HEK293 (cell line): ENCODE results near the gene CLGN.
A peak's percentile ranks its signal among the peaks of the same experiment; 100 is the strongest.
"Not testable (repeated sequence)": the region's sequence is repeated elsewhere in the genome, so short reads cannot be mapped to it uniquely, and the experiment has no call there.

ENCODE experiments used
- CTCF ChIA-PET: fragments of 350-600 bp; formaldehyde crosslinking; extraction: SDS; loops from one replicate; lab custom pipeline; 2021; ENCODE audit warnings: antibody characterized with exemption; lab: Yijun Ruan, JAX
- POLR2A ChIA-PET: fragments of 300-600 bp; formaldehyde crosslinking; extraction: SDS; loops from one replicate; lab custom pipeline; 2020; ENCODE audit warnings: antibody characterized with exemption, inconsistent platforms; lab: Yijun Ruan, JAX
- H3K27ac ChIP-seq: fragments of 200-500 bp; sonication (Bioruptor generic); 2 replicates; pipeline ENCODE4 v1.5.1; 2014; ENCODE audit warnings: low read depth, low read length, control low read depth, inconsistent platforms; ENCODE audit errors: extremely low read depth
- H3K36me3 ChIP-seq, 2 experiments: fragments of 200-500 bp in 1 of 2; sonication (Bioruptor generic) in 1 of 2; 1 replicate in 1 of 2; 2 replicates in 1 of 2; pipeline ENCODE4 v1.5.1; 2014 to 2017; ENCODE audit warnings: inconsistent platforms in 2 of 2, low read length in 2 of 2; ENCODE audit not compliant: control insufficient read depth in 2 of 2, insufficient read depth in 1 of 2
- H3K4me1 ChIP-seq: fragments of 200-500 bp; sonication (Bioruptor generic); 2 replicates; pipeline ENCODE4 v1.5.1; 2014; ENCODE audit warnings: mild to moderate bottlenecking, low read length, inconsistent platforms; ENCODE audit not compliant: control insufficient read depth, insufficient read depth
- H3K4me3 ChIP-seq: 2 replicates; pipeline ENCODE4 v1.5.1; 2011; ENCODE audit warnings: low read depth, mild to moderate bottlenecking, control low read depth, low read length, moderate library complexity
- H3K9me3 ChIP-seq: fragments of 200-500 bp; sonication (Bioruptor generic); 2 replicates; pipeline ENCODE4 v1.5.1; 2014; ENCODE audit warnings: low read depth, low read length, inconsistent platforms; ENCODE audit not compliant: control insufficient read depth, insufficient read depth
- HOXD13 ChIP-seq: sonication (generic); formaldehyde crosslinking; IDR thresholded peaks from 2 replicates; pipeline ENCODE4 v1.8.0; 2022; ENCODE audit warnings: missing genetic modification reagents, borderline replicate concordance
- MZF1 ChIP-seq: fragments of 450-650 bp; formaldehyde crosslinking; IDR thresholded peaks from 2 replicates; pipeline ENCODE4 v1.5.1; 2017; ENCODE audit warnings: missing biosample characterization, missing genetic modification characterization, borderline replicate concordance
- SALL2 ChIP-seq: fragments of 450-650 bp; formaldehyde crosslinking; IDR thresholded peaks from 2 replicates; pipeline ENCODE4 v1.5.0; 2017; ENCODE audit warnings: missing biosample characterization, mild to moderate bottlenecking, missing genetic modification characterization, borderline replicate concordance
- SETDB1 ChIP-seq: IDR thresholded peaks from one replicate; pipeline ENCODE4 v1.6.1; 2017; ENCODE audit warnings: mild to moderate bottlenecking, low read length, moderate library complexity, mixed read lengths; ENCODE audit not compliant: insufficient read length
- ZNF146 ChIP-seq: fragments of 450-650 bp; formaldehyde crosslinking; IDR thresholded peaks from 2 replicates; pipeline ENCODE4 v1.5.1; 2016; ENCODE audit warnings: missing biosample characterization, missing genetic modification characterization
- ZNF221 ChIP-seq: fragments of 450-650 bp; formaldehyde crosslinking; IDR thresholded peaks from 2 replicates; pipeline ENCODE4 v1.5.1; 2017; ENCODE audit warnings: missing biosample characterization, missing genetic modification characterization, borderline replicate concordance
- ZNF239 ChIP-seq: fragments of 450-650 bp; formaldehyde crosslinking; IDR thresholded peaks from 2 replicates; pipeline ENCODE4 v1.5.1; 2016; ENCODE audit warnings: missing biosample characterization, missing genetic modification characterization
- ZNF292 ChIP-seq: fragments of 450-650 bp; formaldehyde crosslinking; IDR thresholded peaks from 2 replicates; pipeline ENCODE4 v1.5.1; 2016; ENCODE audit warnings: low read depth, missing biosample characterization, missing genetic modification characterization, borderline replicate concordance
- ZNF335 ChIP-seq: fragments of 450-650 bp; formaldehyde crosslinking; conservative IDR thresholded peaks from 2 replicates; pipeline ENCODE4 v1.5.1; 2016; ENCODE audit warnings: missing biosample characterization, missing genetic modification characterization
- ZNF423 ChIP-seq: fragments of 450-650 bp; formaldehyde crosslinking; IDR thresholded peaks from 2 replicates; pipeline ENCODE4 v1.5.1; 2016; ENCODE audit warnings: missing biosample characterization, missing genetic modification characterization
- ZNF544 ChIP-seq: fragments of 450-650 bp; formaldehyde crosslinking; IDR thresholded peaks from 2 replicates; pipeline ENCODE4 v1.5.0; 2017; ENCODE audit warnings: missing biosample characterization, missing genetic modification characterization
- TF ChIP-seq, protein P1 (sequence below): fragments of 450-650 bp; formaldehyde crosslinking; IDR thresholded peaks from 2 replicates; pipeline ENCODE4 v1.5.1; 2017; ENCODE audit warnings: missing biosample characterization, missing genetic modification characterization
- TF ChIP-seq, protein P2 (sequence below): fragments of 450-650 bp; formaldehyde crosslinking; IDR thresholded peaks from 2 replicates; pipeline ENCODE4 v1.5.1; 2016; ENCODE audit warnings: missing biosample characterization, missing genetic modification characterization
- TF ChIP-seq, protein P3 (sequence below): fragments of 450-650 bp; formaldehyde crosslinking; IDR thresholded peaks from 2 replicates; pipeline ENCODE4 v1.5.1; 2016; ENCODE audit warnings: missing biosample characterization, missing genetic modification characterization
- TF ChIP-seq, protein P4 (sequence below): IDR thresholded peaks from 2 replicates; pipeline ENCODE4 v1.6.1; 2011; ENCODE audit warnings: mild to moderate bottlenecking, low read depth, low read length, borderline replicate concordance
- TF ChIP-seq, protein P5 (sequence below): fragments of 450-650 bp; formaldehyde crosslinking; IDR thresholded peaks from 2 replicates; pipeline ENCODE4 v1.5.1; 2016; ENCODE audit warnings: missing biosample characterization, missing genetic modification characterization, borderline replicate concordance

Gene CLGN

DNA sequence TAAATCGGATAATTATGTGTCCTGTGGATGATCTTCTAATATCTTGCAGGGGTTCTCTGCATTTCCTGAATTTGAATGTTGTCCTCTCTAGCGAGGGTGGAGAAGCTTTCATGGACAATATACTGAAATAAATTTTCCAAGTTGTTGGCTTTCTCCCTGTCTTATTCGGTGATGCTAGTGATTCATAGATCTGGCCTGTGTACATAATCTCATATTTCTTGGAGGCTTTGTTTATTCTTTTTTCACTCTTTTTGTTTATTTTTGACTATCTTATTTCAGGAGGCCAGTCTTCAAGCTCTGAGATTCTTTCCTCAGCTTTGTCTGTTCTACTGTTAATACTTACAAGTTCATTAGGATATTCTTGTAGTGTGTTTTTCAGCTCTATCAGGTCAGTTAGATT lies 20.7 kb upstream of the CLGN start (continued):
- TF ChIP-seq, protein P1, sequence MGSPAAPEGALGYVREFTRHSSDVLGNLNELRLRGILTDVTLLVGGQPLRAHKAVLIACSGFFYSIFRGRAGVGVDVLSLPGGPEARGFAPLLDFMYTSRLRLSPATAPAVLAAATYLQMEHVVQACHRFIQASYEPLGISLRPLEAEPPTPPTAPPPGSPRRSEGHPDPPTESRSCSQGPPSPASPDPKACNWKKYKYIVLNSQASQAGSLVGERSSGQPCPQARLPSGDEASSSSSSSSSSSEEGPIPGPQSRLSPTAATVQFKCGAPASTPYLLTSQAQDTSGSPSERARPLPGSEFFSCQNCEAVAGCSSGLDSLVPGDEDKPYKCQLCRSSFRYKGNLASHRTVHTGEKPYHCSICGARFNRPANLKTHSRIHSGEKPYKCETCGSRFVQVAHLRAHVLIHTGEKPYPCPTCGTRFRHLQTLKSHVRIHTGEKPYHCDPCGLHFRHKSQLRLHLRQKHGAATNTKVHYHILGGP (tag by site-specific recombination) = no peak
- no peak for TF ChIP-seq MZF1 (tag by site-specific recombination)

DNA sequence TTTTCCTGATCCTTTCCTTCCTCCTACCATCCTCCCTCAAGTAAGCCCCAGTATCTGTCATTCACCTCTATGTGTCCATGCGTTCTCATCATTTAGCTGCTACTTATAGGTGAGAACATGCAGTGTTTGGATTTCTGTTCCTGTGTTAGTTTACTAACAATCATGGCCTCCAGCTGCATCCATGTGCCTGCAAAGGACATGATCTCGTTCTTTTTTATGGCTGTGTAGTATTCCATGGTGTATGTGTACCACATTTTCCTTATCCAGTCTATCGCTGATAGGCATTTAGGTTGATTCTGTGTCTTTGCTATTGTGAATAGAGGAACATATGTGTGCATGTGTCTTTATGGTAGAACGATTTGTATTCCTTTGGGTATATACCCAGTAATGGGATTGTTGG lies 16.9 kb upstream of the CLGN start:
- H3K27ac ChIP-seq, H3K9me3 ChIP-seq, CTCF ChIA-PET, H3K36me3 ChIP-seq, H3K4me3 ChIP-seq, POLR2A ChIA-PET, H3K4me1 ChIP-seq: not testable (repeated sequence)
- TF ChIP-seq, protein P2, sequence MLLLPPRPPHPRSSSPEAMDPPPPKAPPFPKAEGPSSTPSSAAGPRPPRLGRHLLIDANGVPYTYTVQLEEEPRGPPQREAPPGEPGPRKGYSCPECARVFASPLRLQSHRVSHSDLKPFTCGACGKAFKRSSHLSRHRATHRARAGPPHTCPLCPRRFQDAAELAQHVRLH (tag by site-specific recombination) = 0 out of 2 replicates have a peak, but pooled peaks have one; percentile 43
- peak; percentile 77 for TF ChIP-seq ZNF146

DNA sequence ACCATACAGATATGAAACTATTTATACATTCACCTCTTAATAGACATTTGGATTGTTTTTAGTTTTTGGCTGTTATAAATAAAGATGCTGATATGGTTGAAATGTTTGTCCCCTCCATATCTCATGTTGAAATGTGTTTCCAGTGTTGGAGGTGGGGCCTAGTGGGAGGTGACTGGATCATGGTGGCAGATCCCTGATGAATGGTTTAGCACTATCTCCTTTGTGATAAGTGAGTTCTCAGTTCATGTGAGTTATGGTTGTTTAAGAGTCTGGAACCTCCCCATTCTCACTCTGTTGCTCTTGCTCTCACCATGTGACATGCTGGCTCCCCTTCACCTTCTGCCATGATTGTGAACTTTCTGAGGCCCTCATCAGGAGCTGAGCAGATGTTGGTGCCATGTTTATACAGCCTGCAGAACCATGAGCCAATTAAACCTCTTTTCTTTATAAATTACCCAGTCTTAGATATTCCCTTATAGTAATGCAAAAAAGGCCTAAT lies 12.2 kb upstream of the CLGN start:
- H3K4me3 ChIP-seq = no peak overlapping the region
- H3K9me3 ChIP-seq = no peaks in the 10 kb centered on the region
- no peaks in the 10 kb centered on the region for H3K4me1 ChIP-seq
- H3K27ac ChIP-seq = no peak overlapping the region
- no peaks in the 10 kb centered on the region for H3K36me3 ChIP-seq
- ChIA-PET POLR2A (no interaction called here), CTCF (interaction anchor here (1.3 kb wide), 1 partner anchor 12 kb away, joined by 4 read pairs; no protein-coding TSS in a partner anchor)
- TF ChIP-seq SETDB1 = no peak
- TF ChIP-seq, protein P3, sequence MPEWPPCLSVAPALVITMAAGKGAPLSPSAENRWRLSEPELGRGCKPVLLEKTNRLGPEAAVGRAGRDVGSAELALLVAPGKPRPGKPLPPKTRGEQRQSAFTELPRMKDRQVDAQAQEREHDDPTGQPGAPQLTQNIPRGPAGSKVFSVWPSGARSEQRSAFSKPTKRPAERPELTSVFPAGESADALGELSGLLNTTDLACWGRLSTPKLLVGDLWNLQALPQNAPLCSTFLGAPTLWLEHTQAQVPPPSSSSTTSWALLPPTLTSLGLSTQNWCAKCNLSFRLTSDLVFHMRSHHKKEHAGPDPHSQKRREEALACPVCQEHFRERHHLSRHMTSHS (tag by site-specific recombination) = no peak
- no peak for TF ChIP-seq ZNF239 (tag by site-specific recombination)
- TF ChIP-seq, protein P4, sequence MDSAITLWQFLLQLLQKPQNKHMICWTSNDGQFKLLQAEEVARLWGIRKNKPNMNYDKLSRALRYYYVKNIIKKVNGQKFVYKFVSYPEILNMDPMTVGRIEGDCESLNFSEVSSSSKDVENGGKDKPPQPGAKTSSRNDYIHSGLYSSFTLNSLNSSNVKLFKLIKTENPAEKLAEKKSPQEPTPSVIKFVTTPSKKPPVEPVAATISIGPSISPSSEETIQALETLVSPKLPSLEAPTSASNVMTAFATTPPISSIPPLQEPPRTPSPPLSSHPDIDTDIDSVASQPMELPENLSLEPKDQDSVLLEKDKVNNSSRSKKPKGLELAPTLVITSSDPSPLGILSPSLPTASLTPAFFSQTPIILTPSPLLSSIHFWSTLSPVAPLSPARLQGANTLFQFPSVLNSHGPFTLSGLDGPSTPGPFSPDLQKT = no peak
- no peak for TF ChIP-seq ZNF544 (tag by site-specific recombination)
- no peak for TF ChIP-seq ZNF221 (tag by site-specific recombination)
- TF ChIP-seq SALL2 (tag by site-specific recombination) = no peak
- TF ChIP-seq, protein P5, sequence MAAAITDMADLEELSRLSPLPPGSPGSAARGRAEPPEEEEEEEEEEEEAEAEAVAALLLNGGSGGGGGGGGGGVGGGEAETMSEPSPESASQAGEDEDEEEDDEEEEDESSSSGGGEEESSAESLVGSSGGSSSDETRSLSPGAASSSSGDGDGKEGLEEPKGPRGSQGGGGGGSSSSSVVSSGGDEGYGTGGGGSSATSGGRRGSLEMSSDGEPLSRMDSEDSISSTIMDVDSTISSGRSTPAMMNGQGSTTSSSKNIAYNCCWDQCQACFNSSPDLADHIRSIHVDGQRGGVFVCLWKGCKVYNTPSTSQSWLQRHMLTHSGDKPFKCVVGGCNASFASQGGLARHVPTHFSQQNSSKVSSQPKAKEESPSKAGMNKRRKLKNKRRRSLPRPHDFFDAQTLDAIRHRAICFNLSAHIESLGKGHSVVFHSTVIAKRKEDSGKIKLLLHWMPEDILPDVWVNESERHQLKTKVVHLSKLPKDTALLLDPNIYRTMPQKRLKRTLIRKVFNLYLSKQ (tag by site-specific recombination) = no peak
- TF ChIP-seq ZNF423 (tag by site-specific recombination) = no peak

DNA sequence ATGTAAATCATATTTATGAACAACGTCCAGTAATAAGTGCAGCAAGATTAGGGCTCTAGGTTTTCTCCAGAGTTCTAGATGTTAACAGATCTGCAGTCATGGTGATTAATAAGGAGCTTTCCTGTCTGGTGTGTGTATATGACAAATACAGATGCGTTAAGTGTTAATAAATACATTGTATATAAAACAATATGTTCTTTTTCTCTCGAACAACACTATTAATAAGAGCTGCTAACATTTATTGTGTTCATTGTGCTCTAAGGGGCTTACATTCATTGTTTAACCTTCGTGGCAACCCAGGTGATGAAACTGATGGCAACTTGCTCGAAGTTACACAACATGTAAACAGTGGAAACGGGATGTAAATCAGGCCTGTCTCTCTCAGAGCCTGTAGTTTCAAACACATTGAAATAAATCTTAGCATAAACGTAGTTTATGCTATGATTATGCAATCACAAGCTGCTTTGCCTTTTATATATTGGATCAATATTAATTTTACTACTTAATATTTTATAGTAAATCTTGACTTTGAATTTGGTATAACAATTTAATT lies 547 bp upstream of the CLGN start:
- Histone ChIP-seq H3K4me3 (peak overlapping the region; percentile 79; the same call in 1 of the 2 replicates), H3K4me1 (no peaks in the 10 kb centered on the region), H3K27ac (peak overlapping the region; percentile 53; the same call in 1 of the 2 replicates), H3K36me3 (no peaks in the 10 kb centered on the region), H3K9me3 (no peaks in the 10 kb centered on the region)
- ChIA-PET CTCF (interaction anchor here (0.8 to 1.8 kb wide), 13 partner anchors 11 to 554 kb away, joined by 3 to 10 read pairs (median 4); no protein-coding TSS in a partner anchor), POLR2A (interaction anchor here (1.2 to 1.7 kb wide), 2 partner anchors 96 to 328 kb away, joined by 3 to 4 read pairs; partner anchors contain the start of genes ELMOD2 and TBC1D9)
- TF ChIP-seq HOXD13 (CRISPR knock-in tag) (0 out of 2 replicates have a peak, but pooled peaks have one; percentile 47), ZNF292 (no peak), ZNF146 (no peak), ZNF335 (tag by site-specific recombination) (peak; percentile 58)
